Measurements from ENCODE around the gene VPS11. TPM values are rescaled to one million over a fixed set of nuclear protein-coding genes. Genes with fewer than 3 reads are reported as not detected.
"Not testable (repeated sequence)": the region's sequence is repeated elsewhere in the genome, so short reads cannot be mapped to it uniquely, and the experiment has no call there.

The VPS11 gene
- total RNA-seq, 1 donor from 2014 or later = 30.7 TPM

GRCh38 chr11:119099711-119100110 lies 32.1 kb downstream of the VPS11 start:
- Histone ChIP-seq H3K36me3 (ENCODE audit: control insufficient read depth, insufficient read depth, low read length) (peaks cover 2% of the 10 kb centered on the region), H3K27me3 (ENCODE audit: control insufficient read depth, insufficient read depth, low read length) (no peaks in the 10 kb centered on the region), H3K4me3 (ENCODE audit: low read depth, low read length) (no peak overlapping the region)
- TF ChIP-seq, protein P1, sequence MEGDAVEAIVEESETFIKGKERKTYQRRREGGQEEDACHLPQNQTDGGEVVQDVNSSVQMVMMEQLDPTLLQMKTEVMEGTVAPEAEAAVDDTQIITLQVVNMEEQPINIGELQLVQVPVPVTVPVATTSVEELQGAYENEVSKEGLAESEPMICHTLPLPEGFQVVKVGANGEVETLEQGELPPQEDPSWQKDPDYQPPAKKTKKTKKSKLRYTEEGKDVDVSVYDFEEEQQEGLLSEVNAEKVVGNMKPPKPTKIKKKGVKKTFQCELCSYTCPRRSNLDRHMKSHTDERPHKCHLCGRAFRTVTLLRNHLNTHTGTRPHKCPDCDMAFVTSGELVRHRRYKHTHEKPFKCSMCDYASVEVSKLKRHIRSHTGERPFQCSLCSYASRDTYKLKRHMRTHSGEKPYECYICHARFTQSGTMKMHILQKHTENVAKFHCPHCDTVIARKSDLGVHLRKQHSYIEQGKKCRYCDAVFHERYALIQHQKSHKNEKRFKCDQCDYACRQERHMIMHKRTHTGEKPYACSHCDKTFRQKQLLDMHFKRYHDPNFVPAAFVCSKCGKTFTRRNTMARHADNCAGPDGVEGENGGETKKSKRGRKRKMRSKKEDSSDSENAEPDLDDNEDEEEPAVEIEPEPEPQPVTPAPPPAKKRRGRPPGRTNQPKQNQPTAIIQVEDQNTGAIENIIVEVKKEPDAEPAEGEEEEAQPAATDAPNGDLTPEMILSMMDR (IDR thresholded peaks at IDR 0.05; ENCODE audit: insufficient read depth, low read length, poor library complexity, severe bottlenecking) = no peak
- no peak for DNase-seq (ENCODE audit: low read depth)

GRCh38 chr11:119100246-119100970 lies 32.8 kb downstream of the VPS11 start:
- no peaks in the 10 kb centered on the region for H3K27me3 ChIP-seq (ENCODE audit: control insufficient read depth, insufficient read depth, low read length)
- TF ChIP-seq, protein P1 (IDR thresholded peaks at IDR 0.05; ENCODE audit: insufficient read depth, low read length, poor library complexity, severe bottlenecking) = peak; percentile 64
- no peak for DNase-seq (ENCODE audit: low read depth)
- peak overlapping the region; percentile 76 for H3K4me3 ChIP-seq (ENCODE audit: low read depth, low read length)
- H3K36me3 ChIP-seq (ENCODE audit: control insufficient read depth, insufficient read depth, low read length) = peaks cover 2% of the 10 kb centered on the region

GRCh38 chr11:119100994-119101758 lies 33.6 kb downstream of the VPS11 start:
- Histone ChIP-seq H3K36me3 (ENCODE audit: control insufficient read depth, insufficient read depth, low read length) (peaks cover 2% of the 10 kb centered on the region), H3K27me3 (ENCODE audit: control insufficient read depth, insufficient read depth, low read length) (no peaks in the 10 kb centered on the region), H3K4me3 (ENCODE audit: low read depth, low read length) (peak overlapping the region; percentile 76)
- TF ChIP-seq, protein P1 (IDR thresholded peaks at IDR 0.05; ENCODE audit: insufficient read depth, low read length, poor library complexity, severe bottlenecking) = no peak
- DNase-seq (ENCODE audit: low read depth) = no peak

DNA sequence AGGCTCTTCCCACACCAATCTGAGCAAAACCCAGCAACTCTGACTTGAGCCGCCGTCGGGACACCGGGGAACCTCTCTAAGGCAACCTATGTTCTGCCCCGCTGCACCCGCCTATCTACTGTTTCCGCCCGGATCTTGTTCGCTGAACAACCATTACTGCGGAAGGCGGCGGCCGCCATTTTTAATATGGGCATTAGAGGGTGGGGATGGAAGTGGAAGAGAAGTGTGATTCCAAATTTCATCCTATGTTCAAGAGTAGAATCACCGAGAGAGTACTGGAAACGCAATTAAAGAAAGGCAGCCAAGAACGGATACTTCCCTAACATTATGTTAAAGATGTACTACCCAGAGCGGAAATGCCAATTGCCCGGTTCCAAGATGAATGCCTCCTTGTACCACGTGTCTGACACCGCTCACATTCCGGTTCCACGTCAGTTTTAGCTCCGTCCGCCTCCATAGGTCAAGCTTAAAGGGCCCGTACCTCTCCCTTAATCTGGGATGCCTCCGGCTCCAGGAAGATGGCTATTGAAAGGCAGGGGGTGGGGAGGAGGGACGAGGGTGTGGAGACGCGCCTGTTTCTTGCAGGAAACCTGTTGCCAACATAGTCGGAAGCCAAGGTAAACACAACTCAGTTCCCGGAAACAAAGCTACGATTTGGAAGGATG lies 34.3 kb downstream of the VPS11 start, which contains the start of gene DPAGT1:
Gene DPAGT1 (minus strand): TSS at position 95 of the 665 bp plus-strand sequence. CDS start 198 bp downstream, outside the sequence.
- Histone ChIP-seq H3K27me3 (ENCODE audit: control insufficient read depth, insufficient read depth, low read length) (no peaks in the 10 kb centered on the region), H3K4me3 (ENCODE audit: low read depth, low read length) (peak within 1 kb of the TSS; percentile 76), H3K36me3 (ENCODE audit: control insufficient read depth, insufficient read depth, low read length) (peaks cover 2% of the 10 kb centered on the region)
- TF ChIP-seq, protein P1 (IDR thresholded peaks at IDR 0.05; ENCODE audit: insufficient read depth, low read length, poor library complexity, severe bottlenecking) = no peak
- peak; percentile 85 for DNase-seq (ENCODE audit: low read depth)

GRCh38 chr11:119103161-119103664 lies 35.6 kb downstream of the VPS11 start:
- H3K36me3 ChIP-seq (ENCODE audit: control insufficient read depth, insufficient read depth, low read length); H3K27me3 ChIP-seq (ENCODE audit: control insufficient read depth, insufficient read depth, low read length); H3K4me3 ChIP-seq (ENCODE audit: low read depth, low read length); DNase-seq (ENCODE audit: low read depth): not testable (repeated sequence)

DNA sequence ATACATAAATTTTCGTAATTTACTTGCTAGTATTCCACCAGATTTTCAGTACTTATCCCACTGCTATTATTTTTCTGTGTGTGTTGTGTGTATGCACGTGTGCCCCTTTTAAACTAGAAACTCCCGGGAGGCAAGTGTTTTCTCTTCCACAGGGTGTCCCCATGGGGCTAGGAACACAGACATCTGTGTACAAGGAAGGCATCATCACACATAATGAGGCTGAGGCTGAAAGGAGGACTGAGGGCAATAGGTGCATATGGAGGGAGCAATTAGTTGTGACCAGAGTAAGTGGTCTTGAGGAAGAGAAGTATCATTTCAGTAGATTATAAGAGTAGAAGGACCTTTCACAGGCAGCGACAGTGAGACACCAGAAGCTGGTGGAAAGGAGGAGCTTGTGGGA lies 36.2 kb downstream of the VPS11 start:
- DNase-seq (ENCODE audit: low read depth) = no peak
- H3K4me3 ChIP-seq (ENCODE audit: low read depth, low read length) = no peak overlapping the region
- no peaks in the 10 kb centered on the region for H3K27me3 ChIP-seq (ENCODE audit: control insufficient read depth, insufficient read depth, low read length)
- TF ChIP-seq, protein P1 (IDR thresholded peaks at IDR 0.05; ENCODE audit: insufficient read depth, low read length, poor library complexity, severe bottlenecking) = no peak
- no peaks in the 10 kb centered on the region for H3K36me3 ChIP-seq (ENCODE audit: control insufficient read depth, insufficient read depth, low read length)
